K562 (cell line): ENCODE data around the gene SCAPER. TPM values are rescaled to one million over a fixed set of nuclear protein-coding genes. Genes with fewer than 3 reads are reported as not detected.
A peak's percentile ranks its signal among the peaks of the same experiment; 100 is the strongest.

Experiments used
- ATAC-seq: fragments of 200-7000 bp; cut with Tn5 transposase; 3 replicates; pipeline ENCODE4 v1.9.1; 2020; ENCODE audit warnings: moderate library complexity
- BruUV-seq: library from RNA; stranded (reverse); fragments of 400-500 nt; replicated peaks from 2 replicates; lab custom pipeline; 2021; lab: Mats Ljungman, UMichigan
- CTCF ChIA-PET: fragments of 300-600 bp; formaldehyde crosslinking; extraction: SDS; loops from one replicate; lab custom pipeline; 2021; ENCODE audit warnings: low intra/inter-chr PET ratio; lab: Yijun Ruan, JAX
- POLR2A ChIA-PET: fragments of 300-600, 350-650 bp; sonication (Branson Sonifier 250); formaldehyde crosslinking; extraction: SDS; loops from one replicate; lab custom pipeline; 2021; ENCODE audit warnings: antibody characterized with exemption, inconsistent platforms; lab: Yijun Ruan, JAX
- DNase-seq, 4 experiments: peaks; one replicate each; pipeline versions ENCODE4 v3.0.0 to v3.0.0-alpha.2; 2011 to 2018; ENCODE audit warnings: low spot score in 3 of 4, mixed read lengths in 3 of 4; ENCODE audit errors: extremely low read depth in 1 of 4
- FAIRE-seq: peaks from 2 replicates; lab custom pipeline; 2011; peaks lifted over from hg19 to GRCh38; lab: Jason Lieb, UNC
- H2AFZ ChIP-seq: 2 replicates; pipeline ENCODE4 v1.6.0; 2011; ENCODE audit warnings: low read depth, low read length, control low read depth, inconsistent platforms
- H3K27ac ChIP-seq: fragments of 200-600 bp; 3 replicates; pipeline ENCODE4 v1.8.0; 2011; ENCODE audit warnings: low read depth, mild to moderate bottlenecking, control low read depth, inconsistent platforms, low read length, moderate library complexity, mixed read lengths; ENCODE audit errors: extremely low read depth
- H3K27me3 ChIP-seq, 2 experiments: fragments of 300-600 bp in 1 of 2; 2 replicates in 1 of 2; 3 replicates in 1 of 2; pipeline versions ENCODE4 v1.6.0 to v1.8.0; 2011; ENCODE audit warnings: inconsistent platforms in 2 of 2, low read length in 2 of 2, mild to moderate bottlenecking in 1 of 2, mixed read lengths in 1 of 2, moderate library complexity in 1 of 2; ENCODE audit not compliant: control insufficient read depth in 2 of 2, insufficient read depth in 2 of 2
- H3K36me3 ChIP-seq: fragments of 300-600 bp; 3 replicates; pipeline ENCODE4 v1.8.0; 2011; ENCODE audit warnings: mild to moderate bottlenecking, low read length, inconsistent platforms; ENCODE audit not compliant: control insufficient read depth, insufficient read depth
- H3K4me1 ChIP-seq, 2 experiments: fragments of 200-600 bp in 1 of 2; replicated peaks in 1 of 2; 2 replicates in 1 of 2; 3 replicates in 1 of 2; pipeline versions ENCODE4 v1.5.1 to v1.8.0; 2011; ENCODE audit warnings: inconsistent platforms in 2 of 2, low read length in 2 of 2, mild to moderate bottlenecking in 1 of 2, mixed read lengths in 1 of 2, moderate library complexity in 1 of 2; ENCODE audit not compliant: control insufficient read depth in 2 of 2, insufficient read depth in 2 of 2
- H3K4me2 ChIP-seq: 2 replicates; pipeline ENCODE4 v1.6.1; 2011; ENCODE audit warnings: low read length, control low read depth, inconsistent platforms, mixed read lengths; ENCODE audit not compliant: insufficient read depth
- H3K4me3 ChIP-seq: fragments of 200-600 bp; sonication (generic), shearing (Covaris generic); 2 replicates; pipeline ENCODE4 v1.5.1; 2016; ENCODE audit warnings: control low read depth, inconsistent platforms
- H3K79me2 ChIP-seq: fragments of 200-600 bp; 3 replicates; pipeline ENCODE4 v1.8.0; 2011; ENCODE audit warnings: low read length, inconsistent platforms; ENCODE audit not compliant: control insufficient read depth, insufficient read depth
- H3K9ac ChIP-seq, 2 experiments: 2 replicates each; pipeline versions ENCODE4 v1.6.0 to v1.6.1; 2011; ENCODE audit warnings: low read depth in 2 of 2, low read length in 2 of 2, control low read depth in 1 of 2, inconsistent platforms in 1 of 2, mild to moderate bottlenecking in 1 of 2, mixed read lengths in 1 of 2; ENCODE audit not compliant: insufficient read depth in 1 of 2
- H3K9me1 ChIP-seq: one replicate; pipeline ENCODE4 v1.6.0; 2011; ENCODE audit warnings: inconsistent platforms, mild to moderate bottlenecking, low read length, moderate library complexity; ENCODE audit not compliant: control insufficient read depth, insufficient read depth
- H3K9me3 ChIP-seq: replicated peaks from 2 replicates; pipeline ENCODE4 v1.5.1; 2011; ENCODE audit warnings: low read depth, low read length, inconsistent platforms; ENCODE audit not compliant: control insufficient read depth, insufficient read depth
- H4K20me1 ChIP-seq: replicated peaks from 2 replicates; pipeline ENCODE4 v1.6.1; 2011; ENCODE audit warnings: low read length, inconsistent platforms, mixed read lengths; ENCODE audit not compliant: control insufficient read depth, insufficient read depth
- ATF2 ChIP-seq: sonication (generic); formaldehyde crosslinking; IDR thresholded peaks from 2 replicates; pipeline ENCODE4 v1.8.1; 2022; ENCODE audit warnings: missing genetic modification reagents
- BCOR ChIP-seq: fragments of 450-650 bp; IDR thresholded peaks from 2 replicates; pipeline ENCODE4 v1.6.1; 2016
- CEBPB ChIP-seq: fragments of 450-650 bp; IDR thresholded peaks from 2 replicates; pipeline ENCODE4 v1.6.1; 2016; ENCODE audit warnings: missing genetic modification characterization, missing compliant biosample characterization
- CEBPG ChIP-seq, 3 experiments: fragments of 200-800 bp in 1 of 3; sonication (Bioruptor generic) in 1 of 3; sonication (generic) in 1 of 3; formaldehyde crosslinking in 1 of 3; IDR thresholded peaks in 2 of 3; conservative IDR thresholded peaks in 1 of 3; 2 replicates each; pipeline versions ENCODE4 v1.6.1 to v1.8.0; 2016 to 2022; ENCODE audit warnings: missing compliant biosample characterization in 2 of 3, missing genetic modification characterization in 2 of 3, mild to moderate bottlenecking in 1 of 3, missing genetic modification reagents in 1 of 3
- HMG20B ChIP-seq: fragments of 250-450 bp; sonication (Bioruptor Pico); IDR thresholded peaks from 2 replicates; pipeline ENCODE4 v1.5.0; 2021; ENCODE audit warnings: mild to moderate bottlenecking
- NR1H2 ChIP-seq: sonication (generic); formaldehyde crosslinking; IDR thresholded peaks from 2 replicates; pipeline ENCODE4 v1.4.0; 2020; ENCODE audit warnings: mild to moderate bottlenecking, missing genetic modification reagents
- WGBS: fragments of 100-300 bp; shearing (Covaris generic); methylation state at CpG from one replicate; pipeline ENCODE4 v1.1.6; 2016; ENCODE audit warnings: low coverage, mixed read lengths; ENCODE audit not compliant: insufficient coverage; ENCODE audit errors: missing lambda C conversion rate; 5-methylcytosine and 5-hydroxymethylcytosine counted together
- in situ Hi-C: fragments of 300-500 bp; cut with MboI; formaldehyde crosslinking; loops from 4 replicates; pipeline ENCODE4 v1.15.0; 2018; ENCODE audit warnings: inconsistent platforms, mixed read lengths
- intact Hi-C: fragments of 100-400 bp; cut with micrococcal nuclease; formaldehyde crosslinking; loops from 2 replicates; pipeline ENCODE4 v1.14.2; 2022
- polyA plus RNA-seq, 8 experiments: library from polyadenylated mRNA; depleted of rRNA in 4 of 8; stranded (reverse) in 5 of 8; unstranded in 3 of 8; fragments of >200 nt; fragmentation: Nextera tagmentation in 2 of 8; fragmentation: Illumina TruSeq in 1 of 8; extraction: Ambion mirVana in 2 of 8; extraction: Trizol in 1 of 8; gene quantifications; 2 replicates each; pipeline versions ENCODE4 v1.2.1 to v1.2.3, GENCODE V29; 2011 to 2014; ENCODE audit warnings: inconsistent platforms in 1 of 8, missing spikeins in 1 of 8
- total RNA-seq, 7 experiments: library from RNA; depleted of rRNA in 6 of 7; stranded (reverse); fragments of >200 nt in 6 of 7; fragmentation: Illumina TruSeq in 2 of 7; extraction: Trizol in 2 of 7; gene quantifications; 2 replicates each; pipeline versions ENCODE4 v1.2.1 to v1.2.3, GENCODE V29; 2011 to 2021; ENCODE audit warnings: low replicate concordance in 1 of 7
- TF ChIP-seq, protein P1 (sequence below), 2 experiments: fragments of 450-650 bp in 1 of 2; sonication (generic) in 1 of 2; formaldehyde crosslinking in 1 of 2; IDR thresholded peaks in 1 of 2; conservative IDR thresholded peaks in 1 of 2; 2 replicates each; pipeline versions ENCODE4 v1.6.1 to v1.8.1; 2016 to 2023; ENCODE audit warnings: mild to moderate bottlenecking in 2 of 2, moderate library complexity in 2 of 2, inconsistent platforms in 1 of 2, missing genetic modification reagents in 1 of 2
- TF ChIP-seq, protein P2 (sequence below), 2 experiments: fragments of 450-650 bp; IDR thresholded peaks; 2 replicates each; pipeline ENCODE4 v1.6.1; 2016
- TF ChIP-seq, protein P3 (sequence below): fragments of 250-450 bp; sonication (Bioruptor Pico); IDR thresholded peaks from 2 replicates; pipeline ENCODE4 v1.4.0; 2020

SCAPER gene
- total and polyA plus RNA-seq, 9 of the 15 experiments (the other 6 are each of a cell fraction or from before 2014, with no cell fraction given): 1.3 to 5.7 (median 3.2) TPM

- H2AFZ ChIP-seq: no peak overlapping the region
- no peak overlapping the region for H3K27ac ChIP-seq
- in situ Hi-C loops (no loop called here), intact Hi-C loops (no loop called here)
- 39% methylated on average over 3 of the region's 3 CpGs for WGBS
- no peaks in the 10 kb centered on the region for H4K20me1 ChIP-seq
- CTCF ChIA-PET: no interaction called here
- no peak overlapping the region for H3K9ac ChIP-seq
- FAIRE-seq: no peak
- H3K36me3 ChIP-seq: no peaks in the 10 kb centered on the region
- no peak overlapping the region for H3K4me3 ChIP-seq
- no peaks in the 10 kb centered on the region for H3K27me3 ChIP-seq
- H3K9me3 ChIP-seq: no peaks in the 10 kb centered on the region
- DNase-seq: no peak
- no TSS peak for BruUV-seq
- H3K79me2 ChIP-seq: no peaks in the 10 kb centered on the region
- H3K9me1 ChIP-seq: no peaks in the 10 kb centered on the region
- no peaks in the 10 kb centered on the region for H3K4me1 ChIP-seq
- ATAC-seq: no peak
- POLR2A ChIA-PET: no interaction called here
- H3K4me2 ChIP-seq: no peak overlapping the region
- TF ChIP-seq ATF2 (CRISPR knock-in tag): no peak
- no peak for TF ChIP-seq CEBPG (CRISPR knock-in tag; IDR thresholded peaks at IDR 0.05)
- TF ChIP-seq CEBPG (tag; conservative IDR thresholded peaks at IDR 0.05 in 1 of 2, IDR thresholded peaks at IDR 0.05 in 1 of 2): peak; percentile 47 to 84; a peak in 3 of 4 replicates
- TF ChIP-seq, protein P1, sequence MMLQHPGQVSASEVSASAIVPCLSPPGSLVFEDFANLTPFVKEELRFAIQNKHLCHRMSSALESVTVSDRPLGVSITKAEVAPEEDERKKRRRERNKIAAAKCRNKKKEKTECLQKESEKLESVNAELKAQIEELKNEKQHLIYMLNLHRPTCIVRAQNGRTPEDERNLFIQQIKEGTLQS (IDR thresholded peaks at IDR 0.05): peak; percentile 25; the same call in 1 of the 2 replicates
- TF ChIP-seq, protein P1 (CRISPR knock-in tag; conservative IDR thresholded peaks at IDR 0.05): no peak
- TF ChIP-seq BCOR: no peak
- TF ChIP-seq HMG20B: no peak
- TF ChIP-seq CEBPB (tag): peak; percentile 62
- TF ChIP-seq, protein P2, sequence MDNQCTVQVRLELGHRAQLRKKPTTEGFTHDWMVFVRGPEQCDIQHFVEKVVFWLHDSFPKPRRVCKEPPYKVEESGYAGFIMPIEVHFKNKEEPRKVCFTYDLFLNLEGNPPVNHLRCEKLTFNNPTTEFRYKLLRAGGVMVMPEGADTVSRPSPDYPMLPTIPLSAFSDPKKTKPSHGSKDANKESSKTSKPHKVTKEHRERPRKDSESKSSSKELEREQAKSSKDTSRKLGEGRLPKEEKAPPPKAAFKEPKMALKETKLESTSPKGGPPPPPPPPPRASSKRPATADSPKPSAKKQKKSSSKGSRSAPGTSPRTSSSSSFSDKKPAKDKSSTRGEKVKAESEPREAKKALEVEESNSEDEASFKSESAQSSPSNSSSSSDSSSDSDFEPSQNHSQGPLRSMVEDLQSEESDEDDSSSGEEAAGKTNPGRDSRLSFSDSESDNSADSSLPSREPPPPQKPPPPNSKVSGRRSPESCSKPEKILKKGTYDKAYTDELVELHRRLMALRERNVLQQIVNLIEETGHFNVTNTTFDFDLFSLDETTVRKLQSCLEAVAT (IDR thresholded peaks at IDR 0.05): no peak
- TF ChIP-seq, protein P3, sequence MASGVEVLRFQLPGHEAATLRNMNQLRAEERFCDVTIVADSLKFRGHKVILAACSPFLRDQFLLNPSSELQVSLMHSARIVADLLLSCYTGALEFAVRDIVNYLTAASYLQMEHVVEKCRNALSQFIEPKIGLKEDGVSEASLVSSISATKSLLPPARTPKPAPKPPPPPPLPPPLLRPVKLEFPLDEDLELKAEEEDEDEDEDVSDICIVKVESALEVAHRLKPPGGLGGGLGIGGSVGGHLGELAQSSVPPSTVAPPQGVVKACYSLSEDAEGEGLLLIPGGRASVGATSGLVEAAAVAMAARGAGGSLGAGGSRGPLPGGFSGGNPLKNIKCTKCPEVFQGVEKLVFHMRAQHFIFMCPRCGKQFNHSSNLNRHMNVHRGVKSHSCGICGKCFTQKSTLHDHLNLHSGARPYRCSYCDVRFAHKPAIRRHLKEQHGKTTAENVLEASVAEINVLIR: no peak
- TF ChIP-seq NR1H2 (CRISPR knock-in tag): no peak
Observed at GRCh38 chr15:76839173-76839572, 66.0 kb downstream of the SCAPER start.
